Ascending aorta (tissue), 2 donors: ENCODE measurements around the gene OBSL1. TPM values are rescaled to one million over a fixed set of nuclear protein-coding genes. Genes with fewer than 3 reads are reported as not detected.

Experiments used
- DNase-seq, 2 donors: peaks; one replicate each; pipeline ENCODE4 v3.0.0-alpha.2; 2019; ENCODE audit warnings: low spot score in 2 of 2
- H3K27ac ChIP-seq, 2 donors: fragments of 200-600 bp; sonication (generic); one replicate each; pipeline ENCODE4 v1.5.1; 2016 to 2017; ENCODE audit warnings: mild to moderate bottlenecking in 1 of 2
- H3K27me3 ChIP-seq: fragments of 200-600 bp; sonication (generic); one replicate; pipeline ENCODE4 v1.5.1; 2017
- H3K36me3 ChIP-seq, 2 donors: fragments of 200-600 bp; sonication (generic); one replicate each; pipeline ENCODE4 v1.5.1; 2016
- H3K4me1 ChIP-seq, 2 donors: fragments of 200-600 bp; sonication (generic); one replicate each; pipeline ENCODE4 v1.5.1; 2016 to 2017; ENCODE audit warnings: mild to moderate bottlenecking in 1 of 2
- H3K4me3 ChIP-seq, 2 donors: fragments of 200-600 bp; sonication (generic); one replicate each; pipeline ENCODE4 v1.5.1; 2016 to 2017; ENCODE audit warnings: mild to moderate bottlenecking in 1 of 2
- H3K9me3 ChIP-seq, 2 donors: fragments of 200-600 bp; sonication (generic); one replicate each; pipeline ENCODE4 v1.5.1; 2016
- CTCF ChIP-seq, 3 experiments: fragments of 200-600 bp in 2 of 3; fragments of 450-650 bp in 1 of 3; sonication (generic) in 2 of 3; IDR thresholded peaks; one replicate each; pipeline ENCODE4 v1.5.1; 2016 to 2019; ENCODE audit warnings: antibody characterized with exemption in 3 of 3, mild to moderate bottlenecking in 1 of 3, moderate library complexity in 1 of 3
- intact Hi-C: fragments of 100-400 bp; cut with DNase I; formaldehyde crosslinking; loops from one replicate; pipeline ENCODE4 v1.15.1; 2023
- total RNA-seq: library from RNA; depleted of rRNA; stranded (reverse); fragments of >200 nt; gene quantifications from one replicate; pipeline ENCODE4 v1.1.0, GENCODE V29; 2016

OBSL1 gene
- total RNA-seq, 1 donor from 2014 or later, result 151 TPM

GRCh38 chr2:219615894-219616293, 44.6 kb upstream of the OBSL1 start:
- Histone ChIP-seq H3K27ac (no peak overlapping the region), H3K36me3 (peaks cover 40 to 43% of the 10 kb centered on the region in 2 donors), H3K9me3 (no peaks in the 10 kb centered on the region), H3K27me3 (no peaks in the 10 kb centered on the region), H3K4me1 (no peaks in the 10 kb centered on the region), H3K4me3 (no peak overlapping the region)
- intact Hi-C loops, result no loop called here
- no peak for TF ChIP-seq CTCF (IDR thresholded peaks at IDR 0.05)
- no peak for DNase-seq

DNA sequence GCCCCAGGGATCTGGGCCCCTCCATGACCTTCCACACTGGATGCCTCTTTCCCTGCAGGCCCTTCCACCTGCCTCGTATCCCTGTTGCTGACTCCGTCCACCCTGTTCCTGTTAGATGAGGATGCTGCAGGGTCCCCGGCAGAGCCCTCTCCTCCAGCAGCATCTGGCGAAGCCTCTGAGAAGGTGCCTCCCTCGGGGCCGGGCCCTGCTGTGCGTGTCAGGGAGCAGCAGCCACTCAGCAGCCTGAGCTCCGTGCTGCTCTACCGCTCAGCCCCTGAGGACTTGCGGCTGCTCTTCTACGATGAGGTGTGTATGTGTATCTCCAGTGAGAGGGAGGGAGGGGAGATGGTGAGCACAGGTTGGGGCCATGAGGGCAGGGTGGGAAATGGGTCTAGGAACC, 43.7 kb upstream of the OBSL1 start:
- intact Hi-C loops, result no loop called here
- DNase-seq, result no peak
- Histone ChIP-seq H3K27me3 (no peaks in the 10 kb centered on the region), H3K36me3 (peaks cover 40 to 50% of the 10 kb centered on the region in 2 donors), H3K4me3 (no peak overlapping the region), H3K27ac (no peak overlapping the region), H3K4me1 (no peaks in the 10 kb centered on the region), H3K9me3 (no peaks in the 10 kb centered on the region)
- no peak for TF ChIP-seq CTCF (IDR thresholded peaks at IDR 0.05)

DNA sequence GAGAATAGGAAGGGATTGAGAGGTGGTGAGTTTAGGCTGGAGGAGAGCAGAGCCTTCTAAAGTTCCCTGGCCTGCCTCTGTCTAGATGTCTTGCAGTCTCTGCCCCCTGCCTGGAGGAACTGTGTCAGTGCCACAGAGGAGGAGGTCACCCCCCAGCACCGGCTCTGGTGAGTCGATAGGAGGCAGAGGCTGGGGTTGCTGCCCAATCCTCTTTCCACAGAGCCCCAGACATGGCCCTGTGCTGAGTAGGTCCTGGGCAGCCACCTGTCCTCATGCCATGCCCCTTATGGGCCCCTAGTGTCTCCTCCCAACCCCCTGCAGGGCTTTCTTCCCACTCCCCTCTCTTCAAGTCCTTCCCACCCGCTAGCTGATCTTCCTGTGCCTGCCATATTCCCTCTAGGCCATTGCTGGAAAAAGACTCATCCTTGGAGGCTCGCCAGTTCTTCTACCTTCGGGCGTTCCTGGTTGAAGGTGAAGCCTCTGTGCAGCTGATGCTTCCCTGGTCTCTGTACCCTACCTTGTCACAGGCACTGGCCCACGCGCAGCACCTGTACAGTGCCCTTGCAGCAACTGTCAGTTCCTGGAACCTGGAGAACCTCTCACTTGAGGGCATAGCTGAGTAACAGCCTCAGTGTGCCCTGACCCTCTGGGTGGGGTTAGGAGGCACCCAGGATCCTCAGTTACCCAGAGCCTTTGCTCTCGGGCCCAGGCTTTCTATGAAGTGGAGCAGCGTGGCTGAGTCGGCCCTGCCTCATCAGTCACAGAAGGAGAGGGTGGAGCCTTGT, 42.9 kb upstream of the OBSL1 start:
- H3K27me3 ChIP-seq, result no peaks in the 10 kb centered on the region
- no peaks in the 10 kb centered on the region for H3K4me1 ChIP-seq
- no peak overlapping the region for H3K4me3 ChIP-seq
- H3K9me3 ChIP-seq, result no peaks in the 10 kb centered on the region
- TF ChIP-seq CTCF (IDR thresholded peaks at IDR 0.05), result no peak
- H3K27ac ChIP-seq, result no peak overlapping the region
- no peak for DNase-seq
- H3K36me3 ChIP-seq, result peaks cover 47 to 55% of the 10 kb centered on the region in 2 donors
- intact Hi-C loops, result no loop called here

DNA sequence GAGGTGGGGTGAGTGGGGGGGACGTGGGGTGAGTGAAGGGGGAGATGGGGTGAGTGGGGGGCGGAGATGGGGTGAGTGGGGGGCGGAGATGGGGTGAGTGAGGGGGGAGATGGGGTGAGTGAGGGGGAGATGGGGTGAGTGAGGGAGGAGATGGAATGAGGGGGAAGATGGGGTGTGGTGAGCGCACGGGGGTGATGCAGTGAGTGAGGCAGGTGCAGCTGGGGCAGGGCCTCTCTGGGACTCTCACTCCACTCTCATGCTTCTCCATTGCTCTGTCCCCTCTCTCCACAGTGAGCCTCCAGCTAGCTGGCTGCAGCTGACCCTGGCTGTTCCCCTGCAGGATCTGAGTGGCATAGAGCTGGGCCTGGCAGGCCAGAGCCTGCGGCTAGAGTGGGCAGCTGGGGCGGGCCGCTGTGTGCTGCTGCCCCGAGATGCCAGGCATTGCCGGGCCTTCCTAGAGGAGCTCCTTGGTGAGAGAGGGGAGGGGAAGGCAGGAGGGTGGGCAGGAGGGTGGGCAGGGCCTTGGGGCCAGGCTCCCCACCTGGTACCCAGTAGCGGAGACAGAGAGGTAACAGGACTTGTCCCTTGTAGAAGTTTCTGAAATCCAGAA, 42.2 kb upstream of the OBSL1 start:
- intact Hi-C loops, result no loop called here
- no peak overlapping the region for H3K27ac ChIP-seq
- no peaks in the 10 kb centered on the region for H3K4me1 ChIP-seq
- H3K36me3 ChIP-seq, result peaks cover 50 to 62% of the 10 kb centered on the region in 2 donors
- no peaks in the 10 kb centered on the region for H3K27me3 ChIP-seq
- H3K9me3 ChIP-seq, result no peaks in the 10 kb centered on the region
- DNase-seq, result no peak
- H3K4me3 ChIP-seq, result no peak overlapping the region
- no peak for TF ChIP-seq CTCF (IDR thresholded peaks at IDR 0.05)

GRCh38 chr2:219612577-219613286, 41.4 kb upstream of the OBSL1 start:
- TF ChIP-seq CTCF (IDR thresholded peaks at IDR 0.05), result no peak
- Histone ChIP-seq H3K27me3 (no peaks in the 10 kb centered on the region), H3K36me3 (peaks cover 54 to 69% of the 10 kb centered on the region in 2 donors), H3K9me3 (no peaks in the 10 kb centered on the region), H3K4me1 (no peaks in the 10 kb centered on the region), H3K4me3 (no peak overlapping the region), H3K27ac (no peak overlapping the region)
- DNase-seq, result no peak
- intact Hi-C loops, result no loop called here
